GM23248 (cell line): ENCODE measurements around the gene C7orf57. TPM values are rescaled to one million over a fixed set of nuclear protein-coding genes. Genes with fewer than 3 reads are reported as not detected.

ENCODE experiments used
- DNase-seq: peaks from one replicate; pipeline ENCODE4 v3.0.0-alpha.2; 2015
- H2AFZ ChIP-seq: fragments of 200-600 bp; sonication (generic); 2 replicates; pipeline ENCODE4 v1.6.1; 2016; ENCODE audit warnings: antibody characterized with exemption
- H3F3A ChIP-seq: fragments of 200-600 bp; sonication (generic); 2 replicates; pipeline ENCODE4 v1.6.1; 2016; ENCODE audit warnings: mild to moderate bottlenecking, antibody characterized with exemption, mixed run types; ENCODE audit not compliant: insufficient read depth
- H3K27ac ChIP-seq: fragments of 200-600 bp; sonication (generic); 2 replicates; pipeline ENCODE4 v1.5.1; 2016; ENCODE audit warnings: mild to moderate bottlenecking
- H3K27me3 ChIP-seq: fragments of 200-600 bp; sonication (generic); replicated peaks from 2 replicates; pipeline ENCODE4 v1.6.1; 2016; ENCODE audit warnings: mild to moderate bottlenecking; ENCODE audit not compliant: insufficient read depth
- H3K36me3 ChIP-seq: fragments of 200-600 bp; sonication (generic); 2 replicates; pipeline ENCODE4 v1.6.1; 2016; ENCODE audit warnings: low read depth, mild to moderate bottlenecking
- H3K4me1 ChIP-seq: fragments of 200-600 bp; sonication (generic); 2 replicates; pipeline ENCODE4 v1.6.1; 2016; ENCODE audit warnings: mild to moderate bottlenecking; ENCODE audit not compliant: insufficient read depth
- H3K4me2 ChIP-seq: fragments of 200-600 bp; sonication (generic); one replicate; pipeline ENCODE4 v1.6.1; 2016; ENCODE audit warnings: mild to moderate bottlenecking; ENCODE audit not compliant: unreplicated experiment
- H3K4me3 ChIP-seq: fragments of 200-600 bp; sonication (generic); 2 replicates; pipeline ENCODE4 v1.5.1; 2016; ENCODE audit warnings: mild to moderate bottlenecking
- H3K79me2 ChIP-seq: fragments of 200-600 bp; sonication (generic); 2 replicates; pipeline ENCODE4 v1.6.1; 2016; ENCODE audit warnings: mild to moderate bottlenecking; ENCODE audit not compliant: insufficient read depth
- H3K9ac ChIP-seq: fragments of 200-600 bp; sonication (generic); 2 replicates; pipeline ENCODE4 v1.6.1; 2016; ENCODE audit warnings: mild to moderate bottlenecking
- H3K9me2 ChIP-seq: fragments of 200-600 bp; sonication (generic); 2 replicates; pipeline ENCODE4 v1.6.1; 2016; ENCODE audit warnings: mixed run types, mild to moderate bottlenecking, moderate library complexity; ENCODE audit not compliant: insufficient read depth
- H3K9me3 ChIP-seq: fragments of 200-600 bp; sonication (generic); one replicate; pipeline ENCODE4 v1.6.1; 2017; ENCODE audit warnings: low read depth
- H4K20me1 ChIP-seq: fragments of 200-600 bp; sonication (generic); 2 replicates; pipeline ENCODE4 v1.6.0; 2016; ENCODE audit not compliant: insufficient read depth
- EZH2 ChIP-seq: fragments of 200-600 bp; sonication (generic); IDR thresholded peaks from 2 replicates; pipeline ENCODE4 v1.6.1; 2018; ENCODE audit warnings: antibody characterized with exemption, mild to moderate bottlenecking; ENCODE audit not compliant: insufficient read depth, poor library complexity, severe bottlenecking
- EZH2phosphoT487 ChIP-seq: fragments of 200-600 bp; sonication (generic); IDR thresholded peaks from 2 replicates; pipeline ENCODE4 v1.6.1; 2018; ENCODE audit warnings: antibody characterized with exemption, moderate library complexity, mild to moderate bottlenecking, low read depth; ENCODE audit not compliant: insufficient read depth
- WGBS, 2 experiments: methylation state at CpG; one replicate each; pipeline ENCODE4 v1.1.6; 2015 to 2017; ENCODE audit warnings: low lambda C conversion rate in 2 of 2, low coverage in 1 of 2; ENCODE audit errors: missing lambda C conversion rate in 2 of 2; 5-methylcytosine and 5-hydroxymethylcytosine counted together
- in situ Hi-C: fragments of 300-500 bp; cut with MboI; formaldehyde crosslinking; loops from 2 replicates; pipeline ENCODE4 v1.15.0; 2020
- polyA plus RNA-seq: library from polyadenylated mRNA; unstranded; fragments of >200 nt; fragmentation: Nextera tagmentation; extraction: Ambion mirVana; gene quantifications from 2 replicates; pipeline ENCODE4 v1.2.1, GENCODE V29; 2016
- total RNA-seq: library from RNA; depleted of rRNA; stranded (reverse); fragments of >200 nt; shearing (Covaris generic); gene quantifications from 2 replicates; pipeline ENCODE4 v1.2.3, GENCODE V29; 2014

The C7orf57 gene
- total and polyA plus RNA-seq, 2 experiments from 2014 or later, result not detected

- peaks cover 43% of the 10 kb centered on the region for H3K36me3 ChIP-seq
- H3K4me3 ChIP-seq, result no peak overlapping the region
- peaks cover 20% of the 10 kb centered on the region for H3F3A ChIP-seq
- no peak overlapping the region for H2AFZ ChIP-seq
- in situ Hi-C loops, result loop anchor here (10.0 kb wide), 1 partner anchor 114 kb away; no protein-coding TSS in a partner anchor
- no peak for DNase-seq
- H3K27me3 ChIP-seq, result no peaks in the 10 kb centered on the region
- H3K9me2 ChIP-seq, result no peaks in the 10 kb centered on the region
- TF ChIP-seq EZH2, result no peak
- TF ChIP-seq EZH2phosphoT487, result no peak
- peaks cover 11% of the 10 kb centered on the region; the same call in 1 of the 2 replicates for H3K79me2 ChIP-seq
- H3K9ac ChIP-seq, result no peak overlapping the region
- no peak overlapping the region for H3K4me2 ChIP-seq
- no peaks in the 10 kb centered on the region for H3K9me3 ChIP-seq
- 87 to 93% methylated on average over 4 of the region's 4 CpGs for WGBS, 2 experiments
- H4K20me1 ChIP-seq, result no peaks in the 10 kb centered on the region
- peaks cover 42% of the 10 kb centered on the region for H3K4me1 ChIP-seq
- no peak overlapping the region for H3K27ac ChIP-seq
Measured at GRCh38 chr7:48098846-48099245, 63.5 kb downstream of the C7orf57 start.

- Histone ChIP-seq H3K79me2 (peaks cover 11% of the 10 kb centered on the region; the same call in 1 of the 2 replicates), H3F3A (peaks cover 12% of the 10 kb centered on the region; the same call in 1 of the 2 replicates), H2AFZ (no peak overlapping the region), H4K20me1 (no peaks in the 10 kb centered on the region), H3K4me3 (no peak overlapping the region), H3K4me1 (peaks cover 33% of the 10 kb centered on the region), H3K4me2 (no peak overlapping the region), H3K27me3 (no peaks in the 10 kb centered on the region), H3K9me2 (no peaks in the 10 kb centered on the region), H3K27ac (no peak overlapping the region), H3K36me3 (peaks cover 52% of the 10 kb centered on the region), H3K9ac (no peak overlapping the region), H3K9me3 (no peaks in the 10 kb centered on the region)
- TF ChIP-seq EZH2, result no peak
- no peak for TF ChIP-seq EZH2phosphoT487
- in situ Hi-C loops, result loop anchor here (10.0 kb wide), 1 partner anchor 115 kb away; no protein-coding TSS in a partner anchor
- 99% methylated on average over 3 of the region's 3 CpGs for WGBS, 2 experiments
- DNase-seq, result no peak
Measured at GRCh38 chr7:48099781-48100180, 64.4 kb downstream of the C7orf57 start.

GRCh38 chr7:48101352-48101751 is 66.0 kb downstream of the C7orf57 start:
- no peak for TF ChIP-seq EZH2
- TF ChIP-seq EZH2phosphoT487, result no peak
- no peak overlapping the region for H3K4me2 ChIP-seq
- H2AFZ ChIP-seq, result no peak overlapping the region
- in situ Hi-C loops, result no loop called here
- H3K9ac ChIP-seq, result no peak overlapping the region
- 97 to 99% methylated on average over 8 of the region's 8 CpGs for WGBS, 2 experiments
- H3K9me2 ChIP-seq, result no peaks in the 10 kb centered on the region
- no peak overlapping the region for H3K4me3 ChIP-seq
- no peak overlapping the region for H3K27ac ChIP-seq
- peaks cover 11% of the 10 kb centered on the region; the same call in 1 of the 2 replicates for H3K79me2 ChIP-seq
- H3K9me3 ChIP-seq, result no peaks in the 10 kb centered on the region
- H3K36me3 ChIP-seq, result peaks cover 50% of the 10 kb centered on the region
- no peak for DNase-seq
- H3K27me3 ChIP-seq, result no peaks in the 10 kb centered on the region
- H4K20me1 ChIP-seq, result no peaks in the 10 kb centered on the region
- H3K4me1 ChIP-seq, result peaks cover 17% of the 10 kb centered on the region
- H3F3A ChIP-seq, result peaks cover 10% of the 10 kb centered on the region; the same call in 1 of the 2 replicates

- TF ChIP-seq EZH2phosphoT487, result no peak
- no peak for TF ChIP-seq EZH2
- H3K79me2 ChIP-seq, result peaks cover 11% of the 10 kb centered on the region; the same call in 1 of the 2 replicates
- no peak overlapping the region for H3K27ac ChIP-seq
- DNase-seq, result no peak
- in situ Hi-C loops, result no loop called here
- H3F3A ChIP-seq, result peaks cover 4% of the 10 kb centered on the region; the same call in 1 of the 2 replicates
- no peak overlapping the region for H2AFZ ChIP-seq
- WGBS, 2 experiments, result 66 to 69% methylated on average over 4 of the region's 4 CpGs
- H3K4me2 ChIP-seq, result no peak overlapping the region
- no peaks in the 10 kb centered on the region for H4K20me1 ChIP-seq
- no peak overlapping the region for H3K9ac ChIP-seq
- H3K9me2 ChIP-seq, result no peaks in the 10 kb centered on the region
- H3K36me3 ChIP-seq, result peaks cover 48% of the 10 kb centered on the region
- no peak overlapping the region for H3K4me3 ChIP-seq
- no peaks in the 10 kb centered on the region for H3K9me3 ChIP-seq
- no peaks in the 10 kb centered on the region for H3K27me3 ChIP-seq
- peaks cover 12% of the 10 kb centered on the region for H3K4me1 ChIP-seq
Measured at GRCh38 chr7:48101968-48102367, 66.6 kb downstream of the C7orf57 start.
